ENCODE results near the gene CCL18. TPM values are rescaled to one million over a fixed set of nuclear protein-coding genes. Genes with fewer than 3 reads are reported as not detected.

Gene CCL18
- total and polyA plus RNA-seq, 2 of the 8 experiments (the other 6 are each of a cell fraction or from before 2014, with no cell fraction given): not detected

GRCh38 chr17:36017799-36018198, 46.3 kb upstream of the CCL18 start, which contains the start of gene CCL23:
CCL23 (minus strand) TSS chr17:36017972; CDS start chr17:36017897, 75 bp downstream.
- Histone ChIP-seq H4K5ac (ENCODE audit: insufficient read length, low read depth, low read length) (no peak within 1 kb of the TSS), H2AFZ (ENCODE audit: low read length) (no peak within 1 kb of the TSS), H3K56ac (replicated peaks; ENCODE audit: insufficient read length, low read depth, low read length) (no peak within 1 kb of the TSS), H4K8ac (ENCODE audit: extremely low read depth, insufficient read depth, low read length) (no peak within 1 kb of the TSS), H2AK5ac (ENCODE audit: low read depth, low read length) (no peak within 1 kb of the TSS), H2BK20ac (ENCODE audit: low read length) (no peak within 1 kb of the TSS), H4K91ac (replicated peaks; ENCODE audit: insufficient read length, low read length) (no peak within 1 kb of the TSS), H3K79me1 (ENCODE audit: low read depth, low read length) (no peaks in the 10 kb centered on the region), H3K4me3 (ENCODE audit: extremely low read depth in 1 of 4, insufficient read depth in 2 of 4, low read depth in 3 of 4, low read length in 4 of 4) (no peak within 1 kb of the TSS), H3K18ac (ENCODE audit: extremely low read depth, low read length) (no peak within 1 kb of the TSS), H3K27ac (ENCODE audit: low read depth, low read length) (no peak within 1 kb of the TSS), H3K79me2 (ENCODE audit: control insufficient read depth in 1 of 2, insufficient read depth in 2 of 2, low read length in 2 of 2) (no peaks in the 10 kb centered on the region), H3K23ac (ENCODE audit: insufficient read length) (no peak within 1 kb of the TSS), H3K4ac (replicated peaks; ENCODE audit: insufficient read length, low read depth, low read length) (no peak within 1 kb of the TSS), H2BK5ac (ENCODE audit: low read depth, low read length) (no peak within 1 kb of the TSS), H2BK12ac (ENCODE audit: low read depth, low read length) (no peak within 1 kb of the TSS), H2BK120ac (replicated peaks; ENCODE audit: low read depth, low read length) (no peak within 1 kb of the TSS), H3K36me3 (ENCODE audit: control insufficient read depth in 2 of 4, insufficient read depth in 4 of 4, low read length in 3 of 4) (no peaks in the 10 kb centered on the region), H3K4me1 (replicated peaks in 1 of 4; ENCODE audit: control insufficient read depth in 3 of 4, insufficient read depth in 4 of 4, low read length in 3 of 4) (no peaks in the 10 kb centered on the region), H3K23me2 (ENCODE audit: low read depth, low read length) (no peaks in the 10 kb centered on the region), H3K9me3 (ENCODE audit: insufficient read depth in 2 of 2, low read depth in 1 of 2, low read length in 1 of 2) (peaks cover 0 to 3% of the 10 kb centered on the region in 2 experiments; a peak in 2 of 4 replicates), H4K20me1 (replicated peaks in 1 of 2; ENCODE audit: control insufficient read depth in 1 of 2, insufficient read depth in 2 of 2, low read length in 2 of 2) (no peaks in the 10 kb centered on the region), H3K27me3 (replicated peaks in 1 of 4; ENCODE audit: control insufficient read depth in 3 of 4, extremely low read depth in 1 of 4, insufficient read depth in 3 of 4, low read length in 3 of 4) (no peaks in the 10 kb centered on the region), H3K14ac (ENCODE audit: insufficient read length) (no peak within 1 kb of the TSS), H3K9ac (replicated peaks in 1 of 4; ENCODE audit: extremely low read depth in 1 of 4, low read depth in 3 of 4, low read length in 3 of 4) (no peak within 1 kb of the TSS), H3K4me2 (ENCODE audit: insufficient read depth in 1 of 2, low read depth in 2 of 2, low read length in 2 of 2) (no peak within 1 kb of the TSS), H2BK15ac (ENCODE audit: low read length) (no peak within 1 kb of the TSS)
- FAIRE-seq (no peak), DNase-seq (ENCODE audit: low read depth in 1 of 2, low spot score in 2 of 2) (no peak)
- 87% methylated on average over 6 of the region's 6 CpGs; no CpG with 5 or more reads in 1 of the 2 experiments for WGBS, 2 experiments (ENCODE audit: extremely low coverage in 1 of 2, insufficient coverage in 1 of 2, insufficient read length in 1 of 2, insufficient replicate concordance in 2 of 2, low coverage in 1 of 2, low lambda C conversion rate in 2 of 2, missing lambda C conversion rate in 1 of 2)
- no peak for TF ChIP-seq USF2 (IDR thresholded peaks at IDR 0.05; ENCODE audit: low read length)
- peak in 1 of 2 experiments; percentile 12; a peak in 1 of 4 replicates for TF ChIP-seq RAD21 (IDR thresholded peaks at IDR 0.05 in 1 of 2, conservative IDR thresholded peaks at IDR 0.05 in 1 of 2; ENCODE audit: low read depth in 2 of 2, low read length in 2 of 2)
- TF ChIP-seq JUND (IDR thresholded peaks at IDR 0.05; ENCODE audit: low read length): no peak
- 0 out of 4 replicates have a peak, but pooled peaks of 1 of the 3 experiments have one; percentile 3 for TF ChIP-seq CTCF (IDR thresholded peaks at IDR 0.05; ENCODE audit: control extremely low read depth in 1 of 3, insufficient read depth in 1 of 3, low read depth in 1 of 3, low read length in 3 of 3)
- ChIA-PET CTCF (ENCODE audit: partially characterized antibody) (interaction anchor here (0.6 to 1.7 kb wide), 4 partner anchors 10 to 96 kb away, joined by 3 to 5 read pairs (median 4); no protein-coding TSS in a partner anchor), POLR2A (ENCODE audit: partially characterized antibody) (no interaction called here)

Data from H1 (cell line).